ENCODE measurements around the gene L3MBTL4.

- TF ChIP-seq CTCF (IDR thresholded peaks at IDR 0.05) = no peak
- no peak for TF ChIP-seq REST (IDR thresholded peaks at IDR 0.05; ENCODE audit: insufficient read depth in 1 of 2, low read depth in 2 of 2, low read length in 1 of 2)
- TF ChIP-seq TCF7L2 (IDR thresholded peaks at IDR 0.05; ENCODE audit: low read depth, low read length) = no peak
- TF ChIP-seq POLR2AphosphoS5 (IDR thresholded peaks at IDR 0.05; ENCODE audit: low read depth, low read length) = no peak
These were observed 203.6 kb downstream of the L3MBTL4 start for GRCh38 chr18:6211174-6211504.

All from Panc1 (cell line).